HG03095 (cell line): ENCODE results near the gene SDK1.

Experiments used
- ATAC-seq: cut with Tn5 transposase; IDR thresholded peaks from one replicate; pipeline ENCODE4 v1.9.1; 2021; ENCODE audit warnings: moderate library complexity; ENCODE audit not compliant: unreplicated experiment

Gene SDK1

DNA sequence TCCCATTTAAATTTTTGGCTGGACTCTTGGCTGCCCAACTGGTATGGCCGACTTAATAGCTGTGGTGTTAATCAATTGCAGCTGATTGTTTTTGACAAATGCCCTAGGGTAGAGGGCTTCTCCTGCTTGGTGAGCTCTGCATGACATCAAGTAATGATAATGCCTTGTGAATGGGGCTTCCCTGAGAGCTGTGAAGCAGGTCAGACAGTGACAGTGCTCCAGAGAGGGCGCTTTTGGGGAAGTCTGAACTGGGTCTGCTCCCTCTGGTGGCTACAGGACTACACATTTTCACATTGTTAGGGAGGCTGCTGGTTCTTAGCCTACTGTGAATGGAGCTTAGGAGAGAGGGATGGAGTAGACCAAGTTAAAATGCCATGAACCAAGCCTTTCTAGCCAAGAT lies 98.8 kb downstream of the SDK1 start:
- ATAC-seq = no peak

DNA sequence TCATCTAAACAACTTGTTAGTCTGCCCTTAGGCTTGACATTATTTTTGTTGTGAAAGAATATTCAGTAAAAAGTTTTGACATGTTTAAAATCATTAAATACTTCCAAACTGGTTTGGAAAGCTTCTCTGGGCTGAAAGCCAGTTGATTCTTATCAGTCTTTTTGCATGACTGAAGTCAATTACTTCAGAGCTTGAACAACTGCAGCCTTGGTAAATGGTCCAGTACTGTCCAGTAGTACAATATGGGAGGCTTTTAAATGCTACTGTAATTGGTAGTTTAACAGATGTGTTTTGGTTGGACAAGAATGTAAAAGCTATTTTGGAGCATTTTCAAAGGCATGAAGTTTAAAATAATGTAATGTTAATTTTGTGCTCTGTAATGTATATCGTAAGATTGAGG lies 103.4 kb downstream of the SDK1 start:
- no peak for ATAC-seq

DNA sequence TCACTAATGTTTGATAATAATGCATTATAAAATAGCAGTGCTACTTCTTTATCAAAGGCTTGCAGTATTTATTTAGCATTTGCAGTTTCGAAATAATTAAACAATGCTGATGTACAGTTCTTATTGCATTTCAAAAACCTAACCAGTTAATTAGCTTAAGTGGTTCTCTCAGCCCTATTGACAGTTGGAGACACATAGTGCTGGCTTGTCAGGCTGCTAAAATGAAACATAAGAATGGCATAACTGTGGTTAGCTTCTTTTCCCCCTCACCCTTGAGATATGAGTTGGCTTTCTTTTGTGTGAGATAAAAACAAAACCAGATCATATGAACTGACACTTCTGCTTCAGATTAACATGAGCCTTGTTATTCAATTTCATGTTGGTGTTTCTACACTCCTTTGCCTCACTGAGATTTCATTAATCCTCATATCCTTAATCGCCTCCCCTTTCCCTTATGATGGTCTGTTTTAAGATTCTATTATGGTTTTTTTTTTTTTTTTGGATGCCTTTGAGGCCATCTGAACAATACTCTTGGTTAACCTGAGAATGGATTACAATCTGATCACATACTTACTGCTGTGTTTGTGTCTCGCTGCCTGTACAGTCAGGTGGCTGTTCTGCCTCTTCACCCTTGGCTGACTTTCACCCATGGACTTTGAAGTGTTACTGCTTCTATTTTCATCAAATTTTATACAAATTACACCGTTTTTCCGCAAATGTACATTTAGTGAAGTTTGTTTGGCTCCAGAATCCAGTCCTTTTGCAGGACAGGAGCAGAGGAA lies 108.0 kb downstream of the SDK1 start:
- ATAC-seq = no peak

DNA sequence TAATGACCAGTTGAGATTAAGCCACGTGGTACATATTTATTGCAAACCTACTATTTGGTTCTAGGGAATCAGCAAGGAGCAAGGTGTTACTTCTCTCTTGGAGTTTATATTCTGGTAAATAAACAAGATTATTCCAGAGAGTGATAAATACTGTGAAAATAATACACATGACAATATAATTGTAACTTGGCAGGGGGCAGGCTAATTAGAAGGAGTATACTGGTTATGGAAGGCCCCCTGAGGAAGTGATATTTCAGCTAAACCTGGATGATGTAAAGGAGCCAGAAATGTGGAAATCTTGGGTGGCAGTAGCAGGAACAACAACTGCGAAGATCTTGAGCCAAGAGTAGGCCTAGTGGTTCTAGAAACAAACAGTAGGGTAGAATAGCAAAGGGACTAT lies 111.8 kb downstream of the SDK1 start:
- ATAC-seq = no peak

DNA sequence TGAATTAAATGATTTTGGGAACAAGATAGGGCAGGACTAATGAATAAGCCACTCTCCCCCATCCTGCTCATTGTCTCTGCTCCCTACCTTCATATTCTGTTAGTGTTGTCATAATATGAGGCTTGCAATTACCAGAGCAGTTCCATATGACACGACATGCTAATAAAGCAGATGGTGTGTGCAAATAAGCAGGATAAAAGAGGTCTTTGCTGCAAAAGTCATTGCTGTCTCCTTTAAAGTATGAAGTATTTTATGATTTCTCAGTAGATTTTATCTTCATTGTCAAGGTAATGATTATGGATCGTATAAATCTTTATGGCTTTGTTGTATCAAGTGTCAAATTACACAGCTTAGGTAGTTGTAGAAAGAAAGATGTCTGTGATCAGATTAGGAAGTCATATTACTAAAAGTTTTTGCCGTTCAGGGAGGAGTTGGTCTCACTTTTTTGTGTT lies 114.8 kb downstream of the SDK1 start:
- ATAC-seq = no peak

DNA sequence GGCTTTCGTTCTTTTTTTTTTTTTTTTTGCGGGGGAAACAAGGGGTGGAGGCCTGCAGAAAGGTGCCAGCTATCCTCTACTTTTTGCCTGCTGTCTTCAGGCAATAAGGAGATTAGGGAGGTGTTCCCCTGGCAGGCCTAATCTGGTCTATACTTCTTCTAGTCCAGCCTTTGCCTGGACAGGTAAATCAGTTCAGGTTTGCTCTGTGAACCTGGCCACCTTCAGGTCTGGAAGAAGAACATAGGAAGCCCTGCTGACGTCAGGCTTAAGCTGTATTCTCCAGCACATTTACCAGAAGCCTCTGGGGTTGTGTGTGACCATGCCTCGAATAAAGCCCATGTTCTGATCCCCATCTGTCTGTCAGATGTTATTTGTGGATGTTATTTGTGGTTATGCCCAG lies 115.4 kb downstream of the SDK1 start:
- ATAC-seq = no peak

DNA sequence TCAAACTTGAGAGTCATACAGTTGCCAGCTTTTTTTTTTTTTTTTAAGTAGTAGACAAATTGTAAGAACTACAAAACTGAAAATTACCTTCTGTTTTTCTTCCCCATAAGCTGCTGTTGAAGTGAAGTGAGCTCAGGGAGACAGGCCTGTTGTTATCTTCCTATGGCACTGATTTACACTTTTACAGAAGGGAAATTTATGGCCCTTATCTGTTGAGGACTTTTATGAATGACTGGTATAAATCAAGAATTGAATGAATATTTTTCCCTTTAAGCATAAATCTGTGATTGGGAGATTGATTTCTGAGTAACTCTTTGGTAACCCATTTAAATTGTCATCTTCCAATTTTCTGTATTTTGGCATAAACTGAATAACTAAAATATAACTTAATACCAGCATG lies 124.0 kb downstream of the SDK1 start:
- ATAC-seq = no peak

DNA sequence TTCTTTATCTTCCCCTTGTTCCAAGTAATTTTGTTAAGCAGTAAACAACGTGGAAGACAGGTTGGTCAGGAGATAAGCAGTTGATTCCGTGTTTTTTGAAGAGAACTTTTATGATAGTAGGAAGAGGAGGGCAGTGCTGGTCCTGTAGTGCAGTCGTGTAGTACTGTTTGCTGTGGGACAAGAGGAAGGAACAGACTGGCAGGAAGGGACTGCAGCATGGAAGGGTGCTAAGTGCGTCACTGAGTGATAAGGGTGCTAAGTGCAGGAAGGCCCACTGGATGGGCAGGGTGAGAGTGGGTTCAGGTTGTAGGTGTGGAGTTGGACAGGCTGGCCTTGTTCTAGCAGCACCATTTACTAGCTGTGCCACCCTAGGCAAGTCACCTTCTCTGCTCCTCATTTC lies 125.0 kb downstream of the SDK1 start:
- ATAC-seq = no peak

DNA sequence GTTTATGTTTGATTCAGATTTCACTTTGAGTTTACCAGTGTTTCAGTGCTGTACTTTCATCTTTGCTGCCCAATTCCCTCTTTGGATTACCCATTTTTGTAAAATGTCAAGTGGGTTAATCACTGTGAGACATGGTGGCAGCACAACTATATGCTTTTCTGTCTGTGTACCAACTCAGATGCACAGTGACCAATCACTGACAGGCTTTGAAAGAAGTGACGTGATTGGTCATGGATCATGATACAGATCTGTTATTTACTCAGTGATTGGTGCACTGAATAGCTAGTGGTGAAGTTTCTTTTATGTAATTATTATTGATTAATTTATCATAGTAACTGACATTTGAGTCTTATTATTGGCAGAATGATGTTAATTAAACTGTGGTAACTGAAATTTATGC lies 126.9 kb downstream of the SDK1 start:
- ATAC-seq = no peak

DNA sequence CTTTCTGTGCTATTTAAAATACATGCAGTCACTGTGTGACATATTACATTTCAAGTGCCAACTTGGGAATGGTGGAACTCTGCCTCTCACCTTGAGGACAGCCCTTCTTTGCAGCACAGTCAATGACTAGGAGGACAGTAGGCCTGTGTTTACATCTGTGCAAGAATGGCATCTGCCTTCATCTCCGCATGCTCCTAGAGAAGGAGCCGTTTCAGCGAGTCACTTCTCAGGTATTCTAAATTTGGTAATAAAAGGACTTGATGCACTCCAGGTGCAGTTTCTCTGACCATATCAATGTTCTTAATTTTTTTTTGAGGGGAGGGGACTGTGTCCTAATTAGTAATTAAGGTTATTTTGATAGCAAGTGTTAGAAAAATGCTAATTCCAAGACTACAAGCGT lies 128.9 kb downstream of the SDK1 start:
- ATAC-seq = no peak

DNA sequence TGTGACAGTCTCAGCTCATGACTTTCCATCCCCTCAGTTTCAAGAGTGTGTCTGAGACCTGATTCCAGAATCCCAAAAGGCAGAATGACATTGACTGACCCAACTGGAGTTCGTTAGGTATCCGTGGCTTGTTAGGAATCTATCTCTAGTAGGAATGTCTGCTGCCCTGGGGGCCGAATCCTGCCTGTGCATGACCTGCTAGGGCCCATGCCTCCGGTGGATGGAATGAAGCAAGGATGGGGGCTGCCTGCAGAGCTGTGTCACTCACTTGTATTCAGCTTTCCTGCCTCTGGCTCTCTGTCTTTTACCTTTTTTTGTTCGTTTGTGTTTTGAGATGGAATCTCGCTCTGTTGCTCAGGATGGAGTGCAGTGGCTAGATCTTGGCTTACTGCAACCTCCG lies 129.5 kb downstream of the SDK1 start:
- ATAC-seq = no peak

DNA sequence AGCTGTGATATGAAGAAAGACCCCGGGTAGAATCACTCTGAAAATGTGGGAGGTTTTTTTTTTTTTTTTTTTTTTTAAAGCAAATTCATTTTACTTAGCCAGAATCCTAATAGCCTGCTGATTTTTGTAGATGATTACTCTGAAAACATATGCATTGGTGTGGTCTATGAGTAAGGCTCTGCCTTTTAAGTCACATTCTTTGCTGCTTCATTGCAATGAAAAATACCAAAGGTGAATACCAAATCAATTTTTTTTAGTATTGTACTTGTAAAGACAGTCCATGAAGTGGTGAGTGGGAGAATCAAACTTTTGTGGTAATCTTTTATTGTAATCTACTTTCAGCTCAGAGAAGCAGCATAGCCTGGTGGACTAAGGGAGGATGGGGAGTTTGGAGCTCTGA lies 130.3 kb downstream of the SDK1 start:
- no peak for ATAC-seq

DNA sequence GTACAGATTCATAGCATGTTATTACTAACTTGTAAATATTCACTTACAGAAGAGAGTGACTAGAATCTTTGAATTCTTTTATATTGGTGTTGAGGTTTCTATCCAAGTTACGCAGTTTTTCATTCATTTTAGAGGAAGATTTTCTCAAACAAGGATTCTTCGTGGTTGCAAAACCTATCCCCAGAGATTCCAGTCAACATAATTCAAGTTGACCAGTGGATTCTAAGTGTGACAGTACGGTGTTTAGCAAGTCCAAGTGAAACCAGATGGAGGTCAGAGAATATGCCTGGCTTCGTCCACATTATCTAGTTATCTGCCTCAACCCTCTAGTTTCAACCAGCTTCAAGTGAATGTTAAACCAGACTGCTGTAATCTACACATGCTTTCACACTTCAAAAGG lies 131.9 kb downstream of the SDK1 start:
- no peak for ATAC-seq

DNA sequence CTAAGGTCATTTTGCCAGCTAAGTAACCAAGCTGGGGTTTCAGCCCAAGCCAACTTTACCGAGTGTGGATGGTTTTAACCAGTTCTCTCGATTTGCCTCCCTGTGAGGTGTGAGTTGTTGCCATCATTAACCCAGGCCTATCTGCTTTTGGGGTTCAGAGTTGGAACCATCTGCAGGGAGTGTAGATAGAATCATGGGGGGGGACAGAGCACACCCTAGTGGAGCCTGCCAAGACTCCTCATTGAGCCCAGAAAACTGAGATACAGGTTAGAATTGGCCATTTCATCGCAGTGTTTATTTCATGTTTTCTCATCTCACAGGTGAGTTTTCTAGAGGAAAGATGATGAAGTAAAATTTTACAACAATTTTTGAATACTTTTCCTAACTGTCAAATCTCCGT lies 133.6 kb downstream of the SDK1 start:
- ATAC-seq = no peak

DNA sequence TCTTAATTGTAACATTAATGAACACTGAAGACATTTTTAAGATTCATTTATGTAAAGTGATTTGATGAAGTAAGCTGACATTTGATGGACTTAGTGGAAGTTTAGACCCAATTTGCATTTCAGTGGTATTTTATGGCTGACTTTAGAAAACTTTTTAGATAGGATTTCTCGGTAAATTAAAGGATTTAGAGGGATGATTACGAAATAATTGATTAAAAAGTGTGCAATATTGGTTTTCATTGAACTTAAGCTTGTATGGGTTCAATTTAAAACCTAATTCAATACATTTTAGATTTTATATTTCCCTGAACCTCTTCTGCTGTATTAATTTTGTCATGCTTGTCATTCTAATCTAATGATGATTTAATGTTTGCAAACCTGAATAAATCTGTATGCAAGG lies 135.1 kb downstream of the SDK1 start:
- no peak for ATAC-seq

DNA sequence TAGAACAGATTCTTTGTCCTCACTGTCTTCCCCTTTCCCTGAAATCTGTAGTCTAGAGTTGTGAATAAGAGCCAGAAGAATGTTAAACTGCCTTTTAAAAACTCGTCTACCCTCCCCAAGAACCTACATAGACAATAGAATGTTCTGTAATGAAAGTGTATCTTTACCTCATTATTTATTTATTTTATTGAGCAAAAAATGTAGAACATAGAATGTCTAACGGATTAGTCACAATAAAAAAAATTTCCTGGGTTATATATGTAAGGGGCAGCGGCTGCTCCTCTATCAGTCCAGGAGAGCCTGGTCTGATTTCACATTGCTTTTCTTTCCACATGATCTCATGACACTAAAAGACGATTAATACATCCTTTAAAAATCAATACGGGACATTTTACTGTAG lies 135.7 kb downstream of the SDK1 start:
- ATAC-seq = no peak

DNA sequence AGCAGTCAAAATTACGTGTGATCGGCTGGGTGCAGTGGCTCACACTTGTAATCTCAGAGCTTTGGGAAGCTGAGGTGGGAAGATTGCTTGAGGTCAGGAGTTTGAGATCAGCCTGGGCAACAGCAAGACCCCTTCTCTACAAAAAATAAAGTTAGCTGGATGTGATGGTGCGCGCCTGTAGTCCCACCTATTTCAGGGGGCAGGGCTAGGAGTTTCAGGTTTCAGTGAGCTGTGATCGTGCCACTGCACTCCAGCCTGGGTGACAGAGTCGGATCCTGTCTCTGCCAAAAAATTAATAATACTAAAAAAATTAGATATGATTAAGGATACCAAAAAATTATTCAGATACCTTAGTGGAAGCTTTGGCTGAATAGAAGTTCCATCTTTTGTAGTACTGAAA lies 136.4 kb downstream of the SDK1 start:
- ATAC-seq = no peak

DNA sequence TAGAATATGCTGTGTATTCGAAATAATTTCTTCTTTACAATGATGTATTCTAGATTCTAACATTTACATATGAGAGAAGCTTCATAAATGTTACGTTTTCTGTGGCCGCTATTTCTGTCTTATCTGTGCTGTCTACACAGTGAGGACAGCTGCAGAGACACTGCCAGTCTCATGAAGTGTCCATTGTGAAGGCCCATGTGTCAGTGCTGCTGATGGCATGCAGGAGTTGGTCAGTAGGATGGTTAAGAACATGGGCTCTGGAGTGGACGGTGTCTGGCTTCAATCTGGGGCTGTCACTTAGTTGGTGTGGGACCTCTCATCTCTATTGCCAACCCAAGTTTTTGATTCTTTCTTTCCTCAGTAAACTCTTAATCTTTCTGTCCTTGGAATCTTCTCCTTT lies 137.3 kb downstream of the SDK1 start:
- ATAC-seq = no peak

DNA sequence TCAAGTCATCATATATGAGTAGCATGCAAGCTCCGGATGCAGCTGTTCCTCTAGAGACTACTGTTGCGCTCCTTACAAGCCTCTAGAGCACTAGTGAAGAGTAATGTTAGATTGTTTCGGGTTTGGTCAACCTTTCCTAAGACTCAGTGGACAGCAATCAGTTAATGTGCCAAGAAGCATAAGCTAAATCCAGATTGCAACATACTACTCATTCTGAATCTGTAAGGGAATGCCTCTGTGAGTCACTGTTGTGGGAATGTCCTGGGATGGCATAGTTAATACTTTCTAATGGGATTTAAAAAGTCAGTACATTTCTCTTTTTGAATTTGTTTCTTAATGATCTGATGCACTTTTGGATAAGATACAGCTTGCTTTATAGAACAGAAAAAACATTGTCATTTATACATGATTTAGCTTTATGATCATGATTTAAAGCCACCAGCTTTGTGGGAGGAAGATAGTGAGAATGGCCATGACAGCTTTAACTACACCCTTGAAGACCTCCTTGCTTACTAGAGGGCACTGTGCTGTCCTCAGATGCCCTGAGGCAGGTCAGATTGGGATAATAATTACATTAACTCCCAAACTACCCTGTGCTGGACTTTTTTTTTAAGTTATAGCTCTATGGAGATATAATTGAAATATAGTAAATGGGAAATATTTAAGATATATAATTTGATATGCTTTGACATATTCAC lies 138.4 kb downstream of the SDK1 start:
- ATAC-seq = no peak

DNA sequence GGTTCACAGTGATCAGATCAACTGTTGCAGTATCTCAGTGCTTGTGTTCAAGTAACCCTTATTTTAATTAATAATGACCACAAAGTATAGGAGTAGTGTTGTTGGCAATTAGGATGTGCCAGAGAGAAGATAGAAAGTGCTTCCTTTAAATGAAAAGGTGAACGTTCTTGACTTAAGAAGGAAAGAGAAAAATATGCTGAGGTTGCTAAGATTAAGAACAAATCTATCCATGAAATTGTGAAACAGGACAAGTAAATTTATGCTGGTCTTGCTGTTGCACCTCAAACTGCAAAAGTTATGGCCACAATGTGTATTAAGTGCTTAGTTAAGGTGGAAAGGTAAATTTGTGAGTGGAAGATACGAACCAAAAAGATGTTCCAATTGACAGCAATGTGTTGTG lies 139.5 kb downstream of the SDK1 start:
- no peak for ATAC-seq

DNA sequence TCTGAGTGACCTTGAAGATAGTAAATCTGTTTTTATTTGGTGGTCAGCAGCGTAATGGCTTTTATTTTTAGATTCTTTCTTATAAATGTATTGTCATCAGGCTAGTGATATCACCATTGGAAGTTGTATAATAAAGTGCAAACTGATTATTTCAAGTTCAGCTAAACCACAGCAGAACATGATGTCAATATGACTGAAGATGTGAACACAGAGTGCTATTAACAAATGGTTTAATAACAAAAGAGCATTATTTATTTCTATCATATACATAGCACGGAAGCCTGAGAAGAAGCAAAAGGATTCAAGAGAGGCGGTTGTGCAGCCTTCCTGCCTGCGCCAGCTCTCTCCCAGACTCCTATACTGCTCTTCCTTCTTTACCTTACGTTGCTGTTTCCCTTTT lies 142.7 kb downstream of the SDK1 start:
- no peak for ATAC-seq

DNA sequence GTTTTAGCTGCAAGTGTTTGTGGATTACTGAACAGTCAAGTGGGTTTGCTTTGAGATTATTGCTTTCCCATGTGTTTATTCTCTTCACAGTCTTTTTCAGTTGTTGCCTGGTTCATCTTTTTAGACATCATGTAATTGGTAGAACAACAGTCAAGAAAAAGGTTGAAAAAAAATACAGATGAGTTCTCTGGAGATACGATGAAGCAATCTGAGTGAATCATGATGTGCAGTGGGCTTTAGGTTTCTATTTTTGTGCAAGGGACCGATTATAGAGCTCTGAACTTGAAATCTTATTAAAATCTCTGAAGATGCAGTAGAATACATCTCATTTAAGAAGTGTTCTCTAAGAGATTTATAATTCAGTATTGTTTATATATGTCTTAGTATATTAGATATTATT lies 145.7 kb downstream of the SDK1 start:
- no peak for ATAC-seq

DNA sequence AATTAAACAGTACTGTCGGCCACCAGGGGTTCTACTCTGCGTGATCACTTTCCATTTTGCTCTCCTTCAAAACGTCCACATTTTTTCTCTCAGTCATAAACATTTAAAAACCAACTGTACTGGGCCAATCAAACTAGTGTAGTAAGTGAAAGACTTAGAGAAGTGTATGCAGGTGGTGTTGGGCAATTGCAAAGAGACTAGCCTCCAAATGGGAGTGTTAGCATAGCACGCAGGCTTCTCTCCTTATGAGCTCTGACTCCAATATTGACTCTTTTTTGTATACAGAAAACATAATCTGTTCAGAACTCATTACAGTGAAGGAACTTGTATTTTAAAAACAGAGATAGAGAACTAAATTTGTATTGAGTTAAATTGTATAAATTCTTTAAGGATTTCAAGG lies 150.6 kb downstream of the SDK1 start:
- ATAC-seq = no peak
